ENCODE results near the gene ADAT1. TPM values are rescaled to one million over a fixed set of nuclear protein-coding genes. Genes with fewer than 3 reads are reported as not detected.

ADAT1 gene
- total and polyA plus RNA-seq, 2 of the 8 experiments (the other 6 are each of a cell fraction or from before 2014, with no cell fraction given), result 30.7 to 44.7 TPM

- H3K9ac ChIP-seq (replicated peaks in 1 of 4; ENCODE audit: extremely low read depth in 1 of 4, low read depth in 3 of 4, low read length in 3 of 4), result no peak overlapping the region; a peak in 1 of 7 replicates
- WGBS, 2 experiments (ENCODE audit: extremely low coverage in 1 of 2, insufficient coverage in 1 of 2, insufficient read length in 1 of 2, insufficient replicate concordance in 2 of 2, low coverage in 1 of 2, low lambda C conversion rate in 2 of 2, missing lambda C conversion rate in 1 of 2), result 89% methylated on average over 20 of the region's 20 CpGs; no CpG with 5 or more reads in 1 of the 2 experiments
Observed at GRCh38 chr16:75620326-75621169, 2.5 kb downstream of the ADAT1 start.

More at GRCh38 chr16:75620326-75621169, 2.5 kb downstream of the ADAT1 start:
- no peak overlapping the region for H2BK120ac ChIP-seq (replicated peaks; ENCODE audit: low read depth, low read length)
- no peak overlapping the region for H2BK5ac ChIP-seq (ENCODE audit: low read depth, low read length)
- H3K4ac ChIP-seq (replicated peaks; ENCODE audit: insufficient read length, low read depth, low read length), result no peak overlapping the region
- peaks cover 0 to 9% (median 4%) of the 10 kb centered on the region in 4 experiments; a peak in 5 of 7 replicates for H3K4me1 ChIP-seq (replicated peaks in 1 of 4; ENCODE audit: control insufficient read depth in 3 of 4, insufficient read depth in 4 of 4, low read length in 3 of 4)
- H3K79me2 ChIP-seq (ENCODE audit: control insufficient read depth in 1 of 2, insufficient read depth in 2 of 2, low read length in 2 of 2), result peaks cover 0 to 6% of the 10 kb centered on the region in 2 experiments; a peak in 1 of 4 replicates
- no peak overlapping the region for H3K4me3 ChIP-seq (ENCODE audit: extremely low read depth in 1 of 4, insufficient read depth in 2 of 4, low read depth in 3 of 4, low read length in 4 of 4)
- H3K23me2 ChIP-seq (ENCODE audit: low read depth, low read length), result peaks cover 6% of the 10 kb centered on the region
- DNase-seq (ENCODE audit: low read depth in 1 of 2, low spot score in 2 of 2) (no peak), FAIRE-seq (no peak)
- H2BK20ac ChIP-seq (ENCODE audit: low read length), result no peak overlapping the region
- peaks cover 4 to 43% (median 27%) of the 10 kb centered on the region in 4 experiments for H3K36me3 ChIP-seq (ENCODE audit: control insufficient read depth in 2 of 4, insufficient read depth in 4 of 4, low read length in 3 of 4)
- no peak overlapping the region for H3K56ac ChIP-seq (replicated peaks; ENCODE audit: insufficient read length, low read depth, low read length)
- no peak overlapping the region for H3K14ac ChIP-seq (ENCODE audit: insufficient read length)
- H2AFZ ChIP-seq (ENCODE audit: low read length), result no peak overlapping the region
- H4K8ac ChIP-seq (ENCODE audit: extremely low read depth, insufficient read depth, low read length), result no peak overlapping the region; the same call in 1 of the 2 replicates
- no peak overlapping the region for H3K4me2 ChIP-seq (ENCODE audit: insufficient read depth in 1 of 2, low read depth in 2 of 2, low read length in 2 of 2)
- no peak overlapping the region for H2AK5ac ChIP-seq (ENCODE audit: low read depth, low read length)
- H2BK12ac ChIP-seq (ENCODE audit: low read depth, low read length), result no peak overlapping the region
- H4K20me1 ChIP-seq (replicated peaks in 1 of 2; ENCODE audit: control insufficient read depth in 1 of 2, insufficient read depth in 2 of 2, low read length in 2 of 2), result peaks cover 0 to 1% of the 10 kb centered on the region in 2 experiments
- CTCF ChIA-PET (ENCODE audit: partially characterized antibody), result interaction anchor here (0.6 to 4.3 kb wide), 13 partner anchors 8 to 424 kb away, joined by 3 to 22 read pairs (median 4); no protein-coding TSS in a partner anchor
- H3K27ac ChIP-seq (ENCODE audit: low read depth, low read length), result no peak overlapping the region
- POLR2A ChIA-PET (ENCODE audit: partially characterized antibody), result interaction anchor here (0.9 to 1.7 kb wide), 3 partner anchors 14 to 103 kb away, joined by 4 to 6 read pairs (median 5); no protein-coding TSS in a partner anchor
- no peaks in the 10 kb centered on the region; the same call in 1 of the 2 replicates for H3K79me1 ChIP-seq (ENCODE audit: low read depth, low read length)
- no peak for TF ChIP-seq KDM4A (IDR thresholded peaks at IDR 0.05; ENCODE audit: low read depth, low read length, severe bottlenecking)
- TF ChIP-seq EP300 (IDR thresholded peaks at IDR 0.05; ENCODE audit: borderline replicate concordance in 1 of 2, low read depth in 2 of 2, low read length in 2 of 2), result no peak
- no peak for TF ChIP-seq CBX5 (IDR thresholded peaks at IDR 0.05; ENCODE audit: low read depth, low read length)
- 0 out of 3 replicates have a peak, but pooled peaks of 1 of the 2 experiments have one; percentile 20 for TF ChIP-seq POLR2A (IDR thresholded peaks at IDR 0.05; ENCODE audit: control extremely low read depth in 1 of 2, low read depth in 2 of 2, low read length in 2 of 2)
- H2BK15ac ChIP-seq (ENCODE audit: low read length), result no peak overlapping the region
- H4K91ac ChIP-seq (replicated peaks; ENCODE audit: insufficient read length, low read length), result no peak overlapping the region
- no peak overlapping the region for H4K5ac ChIP-seq (ENCODE audit: insufficient read length, low read depth, low read length)
- H3K23ac ChIP-seq (ENCODE audit: insufficient read length), result no peak overlapping the region
- no peaks in the 10 kb centered on the region for H3K9me3 ChIP-seq (ENCODE audit: insufficient read depth in 2 of 2, low read depth in 1 of 2, low read length in 1 of 2)
- H3K18ac ChIP-seq (ENCODE audit: extremely low read depth, low read length), result no peak overlapping the region
- H3K27me3 ChIP-seq (replicated peaks in 1 of 4; ENCODE audit: control insufficient read depth in 3 of 4, extremely low read depth in 1 of 4, insufficient read depth in 3 of 4, low read length in 3 of 4), result no peaks in the 10 kb centered on the region

Measured in H1 (cell line).